ENCODE measurements around the gene HOXD11.

HOXD11 gene

GRCh38 chr2:176081376-176081836, 25.7 kb upstream of the HOXD11 start:
- DNase-seq (ENCODE audit: low read depth in 1 of 2, low spot score in 1 of 2) = no peak

GRCh38 chr2:176081837-176082524, 25.1 kb upstream of the HOXD11 start:
- no peak for DNase-seq (ENCODE audit: low read depth in 1 of 2, low spot score in 1 of 2)

DNA sequence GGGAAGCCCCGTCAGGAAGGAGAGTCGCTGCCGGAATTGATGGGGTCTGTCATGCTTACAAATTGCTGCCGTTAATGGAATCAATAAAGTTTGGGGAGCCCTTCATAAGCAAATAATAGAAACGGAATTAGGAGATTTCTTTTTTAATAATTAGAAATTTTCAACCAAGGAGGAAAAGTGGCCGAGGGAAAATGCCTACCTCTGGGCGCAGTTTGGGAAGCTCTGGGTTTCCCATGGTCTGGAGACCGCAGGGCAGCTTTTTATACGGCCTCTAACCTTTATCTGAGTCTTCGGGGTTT, 24.6 kb upstream of the HOXD11 start:
- DNase-seq (ENCODE audit: low read depth in 1 of 2, low spot score in 1 of 2) = no peak

DNA sequence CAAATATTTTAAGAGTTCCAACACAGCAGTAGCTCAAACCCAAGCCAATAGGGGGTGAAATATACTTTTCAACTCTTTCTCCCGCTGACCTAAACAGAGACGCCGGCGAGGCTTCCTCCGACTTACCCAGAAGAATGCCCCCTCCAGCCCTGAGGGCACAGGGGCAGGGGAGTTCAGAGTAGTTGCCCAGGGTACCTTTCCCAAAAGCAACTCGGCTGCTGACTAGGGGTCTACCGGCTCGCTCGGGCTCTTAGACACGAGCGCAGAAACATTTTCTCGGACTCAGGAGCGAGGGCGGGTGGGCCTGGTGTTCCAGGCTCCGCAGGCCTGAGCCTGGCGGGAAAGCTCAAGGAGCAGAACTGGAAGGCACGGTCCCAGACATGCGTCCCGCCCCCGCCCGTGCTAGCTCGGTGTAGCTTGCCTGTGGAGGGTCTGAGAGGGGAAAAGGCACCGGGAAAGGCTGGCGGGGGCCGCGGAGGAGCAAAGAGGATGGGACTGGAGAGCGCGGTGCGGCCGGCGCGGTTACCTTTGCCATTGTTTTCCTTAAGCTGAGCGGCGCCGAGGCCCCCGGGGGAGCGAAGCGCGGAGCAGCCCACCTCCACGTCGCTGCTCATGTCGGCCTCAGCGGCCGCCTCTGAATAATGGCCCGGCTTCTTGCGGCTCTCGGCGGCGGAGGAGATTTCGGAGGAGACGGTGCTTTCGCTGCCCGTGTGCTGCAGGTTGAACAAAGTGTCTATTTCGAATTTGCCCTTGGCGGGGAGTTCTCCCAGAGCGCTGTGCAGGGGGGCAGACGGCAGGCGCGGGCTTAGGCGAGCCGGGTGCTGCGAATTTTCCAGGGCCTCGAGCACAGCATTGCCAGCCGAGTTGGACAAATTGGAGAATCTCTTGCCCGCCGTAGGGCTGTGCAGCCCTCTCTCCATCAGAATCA, 24.0 kb upstream of the HOXD11 start:
- DNase-seq (ENCODE audit: low read depth in 1 of 2, low spot score in 1 of 2) = no peak

DNA sequence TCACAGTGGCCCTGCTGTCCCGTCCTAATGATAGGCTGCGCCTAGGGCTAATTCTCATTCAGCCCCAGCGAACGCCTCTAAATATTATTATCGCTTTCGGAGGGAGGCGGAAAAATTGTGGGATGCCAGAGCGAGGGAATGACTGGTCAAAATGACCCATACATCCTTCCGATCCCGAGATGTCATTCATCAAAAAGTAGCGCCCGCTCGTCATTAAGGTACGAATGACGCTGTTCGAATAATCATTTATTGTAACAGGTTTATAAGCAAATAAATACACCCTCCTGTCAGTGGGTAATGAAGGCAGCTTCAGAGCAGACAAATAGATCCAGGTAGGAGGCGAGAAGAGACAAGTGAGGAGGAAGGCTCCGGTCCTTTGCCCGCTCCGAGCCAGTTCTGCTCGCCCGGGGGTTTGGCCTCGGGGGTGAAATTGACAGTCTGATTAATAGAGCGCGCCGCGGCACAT, 23.3 kb upstream of the HOXD11 start, which contains the start of gene EVX2:
TSS of gene EVX2 (minus strand) at position 167 of the 466 bp plus-strand sequence. CDS start 186 bp downstream, outside the sequence.
- DNase-seq (ENCODE audit: low read depth in 1 of 2, low spot score in 1 of 2) = no peak

- DNase-seq (ENCODE audit: low read depth in 1 of 2, low spot score in 1 of 2) = no peak
Measured at GRCh38 chr2:176084611-176085119, 22.4 kb upstream of the HOXD11 start.

DNA sequence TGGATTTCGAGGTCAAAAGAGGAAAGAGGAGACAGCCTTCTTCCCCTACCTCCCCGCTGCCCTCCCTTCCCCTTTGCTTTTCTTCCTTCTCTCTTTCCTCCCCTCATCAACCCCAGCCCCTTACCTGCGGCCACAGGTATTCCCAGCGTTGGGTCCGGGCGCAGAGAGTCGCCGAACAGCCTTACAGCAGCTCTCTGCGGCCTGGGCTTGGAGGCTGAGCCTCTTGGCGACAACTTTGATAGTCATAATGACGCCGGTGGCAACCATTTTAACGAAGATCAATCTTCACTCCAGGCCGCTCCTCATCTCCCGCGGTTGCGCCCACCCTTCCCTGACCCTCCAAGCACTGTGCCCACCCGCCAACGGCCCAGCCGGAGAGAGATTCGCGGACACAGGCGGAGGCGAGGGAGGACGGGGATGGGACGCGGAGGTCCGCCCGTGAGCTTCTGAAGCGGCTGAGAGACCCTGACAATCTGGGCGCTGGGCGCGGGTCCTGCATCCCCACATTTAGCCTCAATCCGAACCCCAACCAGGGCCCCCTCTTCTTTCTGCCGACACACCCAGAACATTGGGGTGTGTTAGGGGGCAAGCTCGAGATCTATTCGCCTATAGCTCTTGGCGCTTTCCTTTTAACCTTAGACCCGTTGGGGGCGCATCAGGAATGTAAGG, 21.8 kb upstream of the HOXD11 start:
- no peak for DNase-seq (ENCODE audit: low read depth in 1 of 2, low spot score in 1 of 2)

DNA sequence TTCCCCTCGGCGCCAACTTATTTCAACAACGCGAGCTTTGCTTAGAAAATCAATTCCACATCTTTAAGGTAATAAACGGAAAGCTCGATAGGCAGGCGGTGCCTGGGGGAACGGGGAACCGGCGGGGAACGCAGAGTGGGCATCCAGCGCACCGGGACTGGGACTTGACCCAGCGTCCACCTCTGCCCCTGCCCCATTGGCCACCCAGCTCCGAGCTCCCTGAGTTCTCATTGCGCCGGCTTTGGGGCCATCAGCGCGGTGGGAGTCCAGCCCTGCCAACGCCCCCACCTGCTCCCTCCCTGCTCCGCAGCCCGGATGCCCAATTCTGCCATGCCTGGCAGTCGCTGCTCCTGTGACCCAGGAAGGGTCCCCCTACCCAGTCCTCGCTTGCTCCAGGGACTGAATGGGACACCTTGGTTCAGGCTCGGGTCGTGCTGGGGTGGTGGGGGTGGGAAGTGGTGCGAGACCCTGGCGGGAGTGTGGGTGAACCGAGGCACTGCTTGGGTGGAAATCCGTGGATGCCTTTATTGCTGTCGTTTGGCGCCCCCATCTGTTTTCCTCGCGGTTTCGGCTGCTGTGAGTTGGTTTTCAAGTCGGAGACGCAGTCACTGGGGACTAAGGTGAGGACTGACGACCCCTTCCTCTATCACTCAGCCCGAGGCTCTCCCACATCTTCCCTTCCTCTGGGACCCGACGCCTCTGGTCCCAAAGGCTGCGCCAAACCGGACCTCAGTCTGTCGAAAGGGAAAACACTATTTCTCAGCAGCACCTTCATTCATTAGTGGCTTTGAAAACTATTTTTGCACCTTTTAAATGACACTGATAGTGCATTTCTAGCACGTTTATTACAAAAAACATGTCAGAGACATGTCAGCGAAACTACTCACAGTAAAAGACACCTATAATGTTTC, 21.0 kb upstream of the HOXD11 start:
- no peak for DNase-seq (ENCODE audit: low read depth in 1 of 2, low spot score in 1 of 2)

DNA sequence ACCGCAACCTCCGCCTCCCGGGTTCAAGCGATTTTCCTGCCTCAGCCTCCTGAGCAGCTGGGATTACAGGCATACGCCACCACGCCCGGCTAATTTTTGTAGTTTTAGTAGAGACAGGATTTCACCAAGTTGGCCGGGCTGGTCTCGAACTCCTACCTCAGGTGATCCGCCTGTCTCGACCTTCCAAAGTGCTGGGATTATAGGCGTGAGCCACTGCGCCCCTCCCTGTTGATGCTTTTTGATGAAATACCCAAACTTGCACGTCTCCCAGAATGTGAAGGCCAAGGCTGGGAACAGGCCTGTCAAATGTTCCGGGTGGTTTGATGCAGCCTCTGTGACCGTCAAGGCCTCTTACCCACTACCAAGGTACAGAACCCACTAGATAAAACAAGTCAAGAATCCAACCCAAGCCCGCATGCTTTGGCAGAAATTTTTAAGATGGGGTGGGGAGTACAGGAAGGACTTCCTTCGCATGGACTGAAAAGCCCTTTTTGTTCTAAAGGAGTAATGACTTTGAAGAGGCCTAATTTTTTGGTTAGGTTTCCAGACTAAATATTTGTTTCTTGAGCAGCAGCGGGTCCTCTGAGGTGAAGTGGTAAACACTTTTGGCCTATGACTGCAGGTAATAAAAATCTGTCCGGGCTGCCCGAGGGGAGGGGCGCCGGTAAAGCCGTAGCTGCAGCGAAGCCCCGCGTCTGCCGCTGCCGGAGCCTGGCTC, 19.6 kb upstream of the HOXD11 start:
- DNase-seq (ENCODE audit: low read depth in 1 of 2, low spot score in 1 of 2) = no peak

DNA sequence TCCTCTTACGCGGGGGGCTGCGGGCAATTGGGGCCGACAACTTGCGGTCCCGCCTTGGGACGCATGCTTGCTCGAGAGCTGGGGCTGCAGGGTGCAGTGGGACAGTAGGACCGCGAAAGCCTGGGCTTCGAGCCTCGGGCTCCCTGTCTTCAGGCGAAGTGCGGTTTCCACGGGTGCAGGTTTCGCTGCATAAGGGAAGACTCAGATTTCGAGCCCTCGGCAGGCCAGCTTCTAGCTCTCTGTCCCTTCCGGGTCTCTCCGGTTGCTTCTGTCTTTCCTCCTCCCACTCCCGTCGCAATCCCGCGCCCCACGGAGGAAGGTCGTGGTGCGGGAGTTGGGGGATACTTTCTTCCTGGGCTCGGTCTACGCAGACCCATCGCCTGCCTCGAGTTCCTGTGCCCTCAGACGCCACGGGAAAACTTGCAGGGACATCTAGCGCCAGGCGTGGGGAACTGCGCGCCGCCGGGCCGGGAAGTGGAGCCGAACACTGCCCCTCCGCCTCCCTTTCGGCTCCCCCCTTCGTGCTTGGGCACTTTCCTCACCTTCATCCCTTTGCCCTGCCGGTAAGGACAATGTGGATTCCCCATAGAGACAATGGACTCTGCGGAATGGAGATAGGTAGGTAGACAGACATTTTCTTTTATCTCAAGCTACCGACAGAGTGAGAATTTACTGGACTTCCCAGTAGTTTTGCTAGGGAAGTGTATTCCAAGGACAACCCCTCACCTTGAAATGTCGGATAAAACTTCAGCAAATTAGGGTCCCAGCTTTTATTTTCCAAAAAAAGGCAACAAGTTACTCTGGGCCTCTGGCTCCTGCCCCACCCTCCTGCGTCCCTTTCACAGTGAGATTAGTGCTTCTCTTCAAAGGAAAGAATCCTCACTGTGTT, 18.8 kb upstream of the HOXD11 start:
- no peak for DNase-seq (ENCODE audit: low read depth in 1 of 2, low spot score in 1 of 2)

GRCh38 chr2:176088937-176089842, 17.9 kb upstream of the HOXD11 start:
- DNase-seq (ENCODE audit: low read depth in 1 of 2, low spot score in 1 of 2) = no peak

DNA sequence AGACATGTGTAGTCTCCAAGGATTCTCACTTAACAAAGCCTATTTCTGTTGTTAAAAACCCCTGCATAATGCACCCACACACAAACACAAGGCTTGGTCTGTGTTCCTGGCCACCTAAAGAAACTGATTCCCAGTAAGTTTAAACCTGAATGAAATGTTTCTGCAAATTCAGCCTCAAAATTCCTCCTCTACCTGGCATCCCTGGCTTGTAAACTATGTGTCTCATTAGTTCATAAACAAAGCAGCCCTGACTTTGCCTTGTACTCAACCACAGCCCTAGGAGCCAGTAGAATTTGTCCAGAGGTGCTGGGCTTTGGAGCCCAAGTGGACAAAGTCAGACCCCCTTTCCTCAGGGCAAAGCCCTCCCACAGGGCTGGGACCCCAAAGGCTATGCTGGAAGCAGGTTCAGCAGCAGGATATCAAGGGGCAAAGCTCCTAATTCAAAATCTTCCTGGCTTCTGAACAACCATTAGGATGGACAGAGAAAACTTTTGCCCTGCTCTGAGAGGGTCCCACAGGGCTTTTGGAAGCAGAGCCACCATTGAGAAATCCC, 17.2 kb upstream of the HOXD11 start:
- no peak for DNase-seq (ENCODE audit: low read depth in 1 of 2, low spot score in 1 of 2)

- no peak for DNase-seq (ENCODE audit: low read depth in 1 of 2, low spot score in 1 of 2)
Measured at GRCh38 chr2:176090862-176091261, 16.2 kb upstream of the HOXD11 start.

DNA sequence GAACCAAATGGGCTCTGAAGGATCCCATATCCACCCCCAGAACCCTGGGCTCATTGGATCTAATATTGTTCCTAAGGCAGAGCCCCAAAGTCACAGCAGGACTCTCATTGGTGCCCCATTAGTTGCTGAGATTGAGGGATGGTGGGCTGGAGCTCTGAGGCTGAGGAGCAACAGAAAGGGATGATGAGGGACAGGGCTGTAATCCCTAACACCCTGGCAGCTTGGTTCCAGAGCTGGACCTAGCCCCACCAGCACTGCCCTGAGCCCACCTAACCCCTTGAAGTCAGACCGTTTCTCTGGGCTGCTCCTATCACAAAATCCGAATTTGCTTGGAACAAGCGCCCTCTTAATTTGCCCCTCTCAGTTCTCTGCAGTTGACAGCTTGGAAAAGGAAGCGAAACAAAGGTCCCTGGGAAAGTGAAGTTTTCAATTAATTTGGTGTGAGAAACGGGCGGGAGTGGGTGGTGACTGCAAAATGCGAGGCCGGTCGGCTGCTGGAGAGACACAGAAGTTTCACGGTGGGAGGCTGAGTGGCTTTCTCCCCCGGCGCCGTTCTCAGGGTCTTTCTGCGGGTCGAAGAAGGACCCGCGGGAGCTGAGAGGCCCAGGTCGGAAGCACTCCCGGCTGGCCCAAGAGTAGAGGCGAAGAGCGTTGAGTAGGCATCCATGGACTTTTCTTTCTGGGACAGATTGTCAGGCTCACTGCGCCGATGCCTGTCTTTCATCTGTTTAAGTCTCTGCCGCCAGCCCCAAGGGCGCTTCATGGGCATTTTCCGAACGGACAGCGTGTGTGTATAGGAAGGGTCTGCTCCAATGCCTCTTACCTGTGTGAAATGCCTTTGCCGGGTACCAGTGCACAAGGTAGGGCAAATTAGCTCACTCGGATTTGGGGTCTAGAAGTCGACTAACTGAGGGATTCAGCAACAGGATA, 15.5 kb upstream of the HOXD11 start:
- no peak for DNase-seq (ENCODE audit: low read depth in 1 of 2, low spot score in 1 of 2)

GRCh38 chr2:176092270-176093144, 14.6 kb upstream of the HOXD11 start, which contains the start of gene HOXD13:
Gene HOXD13, plus strand, starts transcription at chr2:176092721. Its CDS starts 170 bp downstream, at chr2:176092891.
- no peak for DNase-seq (ENCODE audit: low read depth in 1 of 2, low spot score in 1 of 2)

All from activated CD4-positive, alpha-beta T cell treated with anti-CD3 and anti-CD28 coated beads, Interleukin-2, amount 50 U/mL, for 24 hours (primary cell).